ENCODE results near the gene PDGFD.
A peak's percentile ranks its signal among the peaks of the same experiment; 100 is the strongest.

PDGFD gene

DNA sequence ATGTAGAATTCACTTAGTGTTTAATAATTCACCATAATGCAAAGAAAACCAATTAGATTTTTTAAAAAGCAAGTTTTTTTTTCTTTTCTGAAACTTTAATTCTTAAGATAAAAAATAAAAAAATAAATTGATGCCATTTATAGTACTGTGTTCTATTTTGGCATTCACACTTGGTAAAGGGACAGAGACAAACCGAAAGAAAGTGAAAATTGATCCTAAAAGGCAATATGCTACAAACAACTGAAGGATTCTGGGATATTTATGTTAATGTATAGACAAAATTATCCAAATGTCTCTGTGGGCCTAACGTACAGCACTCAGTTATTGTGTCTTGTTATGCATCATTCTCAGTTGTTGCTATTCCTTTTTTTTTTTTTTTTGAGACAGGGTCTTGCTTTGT lies 169.4 kb downstream of the PDGFD start:
- DNase-seq: no peak

DNA sequence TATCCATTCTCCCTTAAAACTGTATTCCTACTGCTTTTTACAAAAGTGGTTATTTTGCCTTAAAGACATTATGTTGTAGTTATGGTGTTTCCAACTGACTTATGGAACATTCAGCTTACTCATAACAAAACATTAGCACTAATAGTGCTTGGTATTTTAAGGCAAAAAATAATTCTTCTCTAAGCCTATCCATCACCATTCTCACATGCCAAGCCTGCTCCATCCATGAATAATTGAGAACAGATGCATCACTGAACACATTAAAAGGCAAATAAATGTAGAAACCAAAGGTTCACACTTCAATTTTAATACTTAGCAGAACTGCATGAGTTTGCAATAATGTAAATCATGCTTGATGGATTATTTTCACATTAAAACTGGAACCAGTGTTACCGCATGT lies 169.9 kb downstream of the PDGFD start:
- no peak for DNase-seq

DNA sequence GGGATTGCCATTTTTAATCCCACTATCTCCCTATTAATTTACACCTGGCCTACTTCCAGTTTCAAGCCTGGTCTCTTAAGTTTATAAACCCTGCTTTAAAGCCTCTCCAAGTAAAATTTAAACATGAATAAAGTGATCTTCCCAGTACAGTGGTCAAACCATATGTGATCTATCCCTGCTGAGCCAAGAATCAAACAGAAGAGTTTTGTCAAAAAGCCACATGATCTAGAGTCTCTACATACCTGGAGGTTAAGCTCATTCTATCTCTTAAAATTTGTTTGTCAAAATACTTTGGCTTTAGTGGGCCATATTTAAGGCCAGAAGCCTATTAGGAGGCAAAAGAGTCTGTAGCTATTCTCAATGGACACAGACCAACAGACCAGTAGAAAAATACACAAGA lies 170.4 kb downstream of the PDGFD start:
- no peak for DNase-seq

DNA sequence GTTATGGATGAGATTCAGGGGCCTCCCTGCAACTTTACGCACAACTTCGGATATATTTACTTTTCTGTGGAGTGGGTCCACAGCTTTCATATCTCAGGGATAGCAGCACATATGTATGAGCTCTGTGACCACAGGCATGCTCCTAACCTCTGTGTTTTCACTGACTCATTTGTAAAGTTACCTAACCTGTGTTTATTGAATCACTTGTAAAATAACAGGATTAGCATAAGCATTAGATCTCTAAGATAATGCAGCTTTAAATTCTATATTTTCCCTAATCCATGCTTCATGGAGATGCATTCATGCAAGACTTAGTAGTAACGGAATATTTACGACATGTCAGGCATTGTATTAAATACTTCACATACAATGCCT lies 175.4 kb downstream of the PDGFD start:
- DNase-seq: no peak

DNA sequence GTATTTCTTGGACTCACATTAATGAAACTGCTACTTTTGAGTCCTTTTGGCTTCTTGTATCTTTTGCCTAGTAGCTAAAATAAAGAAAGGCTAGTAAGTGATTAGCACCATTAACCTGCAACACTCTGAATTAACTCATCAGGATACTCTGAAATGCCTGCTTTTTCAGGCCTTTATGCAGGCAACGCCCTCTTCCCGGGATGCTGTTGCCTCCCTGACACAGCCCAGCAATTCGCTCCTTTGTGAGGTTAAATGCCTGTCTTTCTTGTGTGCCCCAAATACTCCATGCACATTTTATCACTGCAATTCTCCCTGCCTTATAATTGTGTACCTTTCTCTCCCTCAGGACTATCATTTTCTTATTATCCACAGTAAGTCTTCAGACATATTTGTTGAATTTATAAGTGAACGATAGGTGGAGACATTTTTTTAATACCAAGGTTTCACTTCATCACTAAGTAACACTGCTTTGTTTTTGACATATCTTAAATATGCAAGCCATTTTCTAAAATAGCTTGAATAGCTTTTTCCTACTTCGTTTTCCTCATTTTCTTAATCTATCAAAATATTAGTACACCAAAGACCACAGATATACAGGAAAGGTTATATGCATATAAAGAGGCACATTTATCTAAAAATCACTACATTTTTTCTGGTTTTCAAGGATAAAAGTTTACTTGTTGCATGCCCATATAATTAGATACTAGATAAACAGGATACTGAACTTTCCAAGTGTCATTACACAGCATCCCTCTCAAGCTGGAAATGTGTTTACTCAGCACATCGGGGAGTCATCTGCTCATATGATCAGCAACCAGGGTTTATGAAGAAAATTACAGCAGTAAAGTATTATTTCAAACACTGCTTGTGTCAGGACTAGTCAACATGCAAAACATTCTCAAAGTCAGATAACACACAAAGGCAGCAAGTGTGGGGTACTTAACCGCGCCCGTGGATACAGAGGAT lies 176.0 kb downstream of the PDGFD start:
- DNase-seq: no peak

DNA sequence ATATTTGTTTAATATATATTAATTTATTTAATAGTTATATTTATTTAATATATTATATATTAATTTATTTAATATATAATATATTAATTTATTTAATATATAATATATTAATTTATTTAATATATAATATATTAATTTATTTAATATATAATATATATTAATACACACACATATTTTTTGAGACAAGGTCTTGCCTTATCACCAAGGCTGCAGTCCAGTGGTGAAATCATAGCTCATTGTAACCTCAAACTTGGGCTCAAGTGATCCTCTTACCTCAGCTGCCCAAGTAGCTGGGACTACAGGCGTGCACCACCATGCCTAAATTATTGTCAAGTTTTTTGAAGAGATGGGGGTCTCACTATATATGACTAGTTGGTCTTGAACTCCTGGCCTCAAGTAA lies 178.9 kb downstream of the PDGFD start:
- no peak for DNase-seq

DNA sequence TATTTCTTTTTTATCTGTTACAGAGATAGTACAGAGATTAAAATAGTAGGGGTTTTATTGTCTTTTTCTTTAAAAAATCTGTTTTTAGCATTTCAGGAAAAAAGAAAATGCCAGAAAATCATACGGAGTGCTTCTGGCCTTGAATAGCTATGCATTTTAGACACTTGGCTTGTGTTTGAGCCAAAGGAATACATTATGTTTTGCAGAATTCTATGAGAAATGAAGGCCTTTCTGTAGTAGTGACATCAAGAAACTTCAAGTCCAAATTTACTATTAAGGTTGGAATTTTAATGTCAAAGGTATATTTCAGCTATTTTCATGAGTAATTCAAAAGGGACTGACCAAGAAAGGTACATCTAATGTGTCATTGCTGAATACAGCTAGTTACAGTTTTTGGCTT lies 183.8 kb downstream of the PDGFD start:
- no peak for DNase-seq

DNA sequence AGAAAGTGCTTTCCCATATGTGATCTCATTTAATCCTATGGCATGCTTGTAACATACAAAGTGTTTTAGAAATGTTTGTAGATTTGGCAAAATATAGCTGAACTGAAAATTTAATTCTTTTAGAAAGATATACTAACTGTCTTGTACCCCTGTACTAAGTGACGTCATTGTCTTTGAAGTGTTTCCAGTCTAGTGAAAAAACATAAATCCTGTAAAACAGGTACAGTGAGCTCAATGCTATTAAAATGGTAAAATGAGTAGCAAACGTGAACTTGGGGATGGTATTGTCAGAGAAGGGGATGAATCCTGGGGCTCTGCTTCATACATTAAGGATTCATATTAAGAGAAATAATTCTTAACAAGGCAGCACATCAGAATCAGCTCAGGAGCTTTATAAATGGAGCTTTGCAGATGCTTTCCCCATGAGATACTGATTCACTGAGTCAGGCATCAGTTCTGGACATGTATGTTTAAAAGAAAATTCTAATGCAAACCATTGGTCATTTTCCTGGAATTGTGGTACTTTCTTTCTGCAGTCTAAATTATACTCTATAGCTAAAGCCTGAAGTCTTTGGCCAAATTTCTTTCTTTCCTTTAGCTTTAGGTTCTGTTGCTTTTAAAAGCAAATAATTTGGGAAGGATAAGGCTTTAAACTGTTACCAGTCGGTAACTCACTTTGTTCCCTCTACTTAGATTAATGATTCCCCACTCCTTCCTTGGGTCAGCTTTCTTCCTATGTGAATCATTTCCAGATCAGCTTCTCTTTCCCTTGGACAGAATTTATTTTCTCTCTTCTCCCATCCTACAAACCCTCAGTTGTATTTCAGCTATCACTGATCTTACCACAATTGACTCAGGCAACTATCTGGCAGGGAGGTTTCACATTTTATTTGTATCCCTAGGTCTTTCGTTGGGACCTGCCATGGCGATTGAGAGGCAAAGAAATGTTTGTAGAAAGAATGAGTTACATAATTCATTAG lies 185.0 kb downstream of the PDGFD start:
- DNase-seq: no peak

DNA sequence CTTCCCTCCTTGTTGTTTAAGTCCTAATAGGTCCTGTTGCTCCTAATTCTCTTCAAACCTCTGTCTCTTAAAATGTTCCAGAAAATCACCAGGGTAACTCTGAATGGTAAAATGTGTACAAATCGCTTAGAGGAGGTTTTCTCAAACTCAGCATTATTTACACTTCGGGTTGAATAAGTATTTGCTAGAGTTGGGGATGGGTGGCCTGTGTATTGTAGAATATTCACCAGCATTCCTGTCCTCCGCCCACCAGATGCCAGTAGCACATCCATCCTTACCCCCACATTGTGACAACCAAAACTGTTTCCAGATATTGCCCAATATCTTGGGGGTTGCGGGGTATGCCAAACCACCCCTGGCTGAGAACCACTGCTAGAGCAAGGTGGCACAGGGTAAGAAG lies 191.9 kb downstream of the PDGFD start:
- no peak for DNase-seq

DNA sequence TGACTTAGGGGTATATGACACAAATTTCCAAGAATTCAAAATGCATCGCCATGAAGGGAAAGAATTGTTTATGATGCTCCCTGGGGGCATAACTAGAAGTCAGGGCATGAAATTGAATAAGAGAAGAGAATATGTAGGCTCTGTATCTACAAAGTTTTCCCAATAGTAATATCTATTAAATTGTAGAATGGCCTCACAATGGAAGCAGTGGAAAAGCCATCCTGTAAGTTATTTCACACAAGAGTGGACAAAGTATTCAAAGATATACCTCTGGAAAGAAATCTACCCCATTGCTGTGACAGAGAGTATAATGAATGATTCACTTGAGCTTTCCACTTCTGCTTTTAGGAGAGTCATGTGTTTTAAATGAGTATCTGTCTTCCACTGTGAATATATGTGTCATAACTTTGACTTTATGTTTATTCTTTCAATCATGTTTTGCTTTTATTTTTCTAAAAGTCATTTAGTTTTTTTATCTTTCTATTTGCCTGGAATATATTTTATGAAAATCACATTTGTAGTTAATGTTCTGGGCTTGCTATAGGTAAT lies 193.2 kb downstream of the PDGFD start:
- no peak for DNase-seq

DNA sequence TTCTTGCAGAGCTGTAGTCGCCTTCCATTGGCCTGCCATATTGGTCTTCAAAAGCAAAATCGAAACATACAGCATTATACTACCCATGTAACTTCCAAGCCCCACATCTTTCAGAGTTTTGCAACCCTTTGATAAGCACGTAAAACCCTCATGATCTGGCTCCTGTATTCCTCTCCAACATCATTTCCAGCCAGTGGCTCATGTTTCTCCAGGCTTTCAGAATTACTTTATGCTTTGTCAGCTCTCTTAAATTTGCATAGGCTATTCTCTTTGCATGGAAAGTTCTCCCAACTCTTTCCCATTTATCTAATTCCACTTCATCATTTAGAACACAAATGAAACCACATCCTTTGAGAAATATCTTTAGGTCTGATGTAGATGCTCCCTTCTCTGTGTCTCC lies 195.3 kb downstream of the PDGFD start:
- no peak for DNase-seq

DNA sequence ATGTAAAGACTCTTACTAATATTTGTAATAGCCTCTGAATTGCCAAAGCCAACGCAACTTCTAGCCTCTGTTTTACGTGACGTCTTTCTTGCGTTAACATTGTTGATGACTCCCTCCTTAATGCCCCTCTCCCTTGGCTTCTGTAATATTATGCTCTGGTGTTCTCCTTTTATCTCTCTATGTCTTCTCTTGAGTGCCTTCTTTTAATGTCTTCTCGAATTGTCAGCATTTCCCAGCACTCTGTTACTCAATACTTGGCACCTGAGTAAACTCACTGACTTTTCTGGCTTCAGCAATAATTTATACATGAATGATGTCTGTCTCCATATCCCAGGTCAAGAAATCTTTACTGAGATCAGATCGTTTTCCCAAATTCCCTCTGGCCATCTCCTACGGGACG lies 196.0 kb downstream of the PDGFD start:
- no peak for DNase-seq

DNA sequence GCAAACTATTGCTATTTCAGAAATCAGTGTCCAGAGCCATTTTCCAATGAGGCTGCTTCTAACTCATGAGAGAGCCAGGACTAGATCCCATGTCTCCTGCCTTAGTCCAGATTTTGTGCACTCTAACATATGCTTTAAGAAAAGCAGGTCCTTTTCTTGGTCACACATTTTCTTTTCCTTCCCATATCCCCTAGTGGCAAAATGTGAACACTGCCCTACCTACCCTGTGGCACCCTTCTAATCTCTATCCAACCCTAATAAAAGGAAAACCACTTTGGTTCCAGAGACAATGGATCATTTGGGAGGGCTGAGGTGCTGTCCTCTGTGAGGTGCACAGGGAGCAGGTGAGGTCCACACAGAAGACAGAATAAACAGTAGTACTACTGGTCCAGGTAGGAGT lies 199.6 kb downstream of the PDGFD start:
- no peak for DNase-seq

DNA sequence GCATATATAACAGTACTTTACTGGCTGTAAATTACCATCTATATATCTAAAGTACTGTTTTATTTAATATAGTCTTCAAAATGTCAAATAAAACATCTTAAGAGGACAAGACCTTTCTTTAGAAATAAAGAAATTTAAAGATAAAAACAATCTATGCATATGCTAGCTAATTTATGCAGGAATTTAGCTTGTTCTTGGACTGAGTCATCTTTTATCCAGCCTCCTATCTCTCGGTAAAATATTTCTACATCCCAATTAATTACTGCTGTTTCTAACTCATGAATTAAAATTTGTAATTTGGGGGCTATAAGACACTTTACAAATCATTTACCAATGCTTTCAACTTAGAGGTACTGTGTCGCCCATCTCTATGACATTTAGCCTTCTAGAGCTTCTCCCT lies 200.3 kb downstream of the PDGFD start:
- DNase-seq: no peak

DNA sequence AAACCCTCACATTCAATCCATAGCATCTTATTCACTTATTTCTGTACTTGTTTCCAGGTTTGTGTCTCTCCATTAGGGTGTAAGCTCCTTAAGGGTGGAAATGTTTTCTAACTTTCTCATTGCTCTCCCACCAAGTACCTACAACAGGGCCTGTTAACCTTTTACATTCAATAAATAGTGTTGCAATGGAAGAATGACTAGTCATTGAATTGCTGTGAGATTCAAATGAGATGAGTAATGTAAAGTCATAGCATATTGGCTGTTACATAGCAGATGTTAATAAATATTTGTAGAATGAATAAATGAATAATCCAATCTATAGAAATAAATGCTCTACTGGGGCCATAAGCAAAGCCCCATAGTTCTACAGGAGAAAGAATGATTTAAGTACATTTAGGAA lies 202.9 kb downstream of the PDGFD start:
- no peak for DNase-seq

DNA sequence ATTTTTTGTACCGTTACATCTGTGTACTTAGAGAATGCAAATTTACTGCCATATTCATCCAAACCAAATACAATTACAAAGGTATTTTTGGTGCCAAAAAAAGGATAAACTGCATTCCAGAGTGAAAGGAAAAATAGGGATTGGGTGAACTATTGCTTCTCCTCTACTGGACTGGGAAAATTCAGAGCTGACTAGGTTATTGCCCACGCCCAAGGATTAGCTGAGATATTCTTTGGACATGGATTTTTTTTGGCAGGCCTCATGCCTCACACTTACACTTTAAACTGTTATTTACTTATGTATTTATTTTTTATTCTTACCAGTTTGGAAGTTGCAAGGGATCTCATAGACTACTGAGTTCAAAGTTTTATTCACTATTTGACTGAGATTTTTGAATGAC lies 203.8 kb downstream of the PDGFD start:
- DNase-seq: no peak

DNA sequence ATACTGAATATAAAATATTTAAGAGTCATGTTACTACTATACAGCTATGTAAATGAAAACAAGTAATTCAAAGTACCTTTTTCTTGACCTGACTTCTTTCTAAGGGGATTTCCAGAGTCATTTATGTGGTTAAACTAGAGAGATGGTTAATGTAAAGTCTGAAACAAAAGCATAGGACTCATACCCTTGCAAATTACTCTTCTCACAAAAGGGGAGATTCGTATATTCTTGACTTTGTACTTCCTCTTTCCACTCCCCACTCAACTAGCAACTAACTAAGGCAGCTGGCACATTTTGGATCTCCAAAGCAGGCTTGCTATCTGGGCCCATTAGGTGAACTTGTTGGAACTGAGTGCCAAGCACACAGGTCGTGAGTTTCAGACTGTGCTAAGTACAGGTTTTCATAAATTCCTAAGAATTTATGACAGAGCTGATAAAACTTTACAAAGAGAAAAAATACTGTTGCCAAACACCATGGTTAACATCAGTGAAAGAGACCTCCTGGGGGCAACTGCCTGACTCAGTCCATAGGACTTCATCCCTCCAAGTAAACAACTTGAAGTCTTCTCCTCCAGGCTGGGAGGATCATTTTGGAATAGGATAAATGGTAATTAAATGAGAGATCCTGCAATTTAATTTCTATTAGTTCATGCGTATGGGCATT lies 204.5 kb downstream of the PDGFD start:
- peak; percentile 1 for DNase-seq

DNA sequence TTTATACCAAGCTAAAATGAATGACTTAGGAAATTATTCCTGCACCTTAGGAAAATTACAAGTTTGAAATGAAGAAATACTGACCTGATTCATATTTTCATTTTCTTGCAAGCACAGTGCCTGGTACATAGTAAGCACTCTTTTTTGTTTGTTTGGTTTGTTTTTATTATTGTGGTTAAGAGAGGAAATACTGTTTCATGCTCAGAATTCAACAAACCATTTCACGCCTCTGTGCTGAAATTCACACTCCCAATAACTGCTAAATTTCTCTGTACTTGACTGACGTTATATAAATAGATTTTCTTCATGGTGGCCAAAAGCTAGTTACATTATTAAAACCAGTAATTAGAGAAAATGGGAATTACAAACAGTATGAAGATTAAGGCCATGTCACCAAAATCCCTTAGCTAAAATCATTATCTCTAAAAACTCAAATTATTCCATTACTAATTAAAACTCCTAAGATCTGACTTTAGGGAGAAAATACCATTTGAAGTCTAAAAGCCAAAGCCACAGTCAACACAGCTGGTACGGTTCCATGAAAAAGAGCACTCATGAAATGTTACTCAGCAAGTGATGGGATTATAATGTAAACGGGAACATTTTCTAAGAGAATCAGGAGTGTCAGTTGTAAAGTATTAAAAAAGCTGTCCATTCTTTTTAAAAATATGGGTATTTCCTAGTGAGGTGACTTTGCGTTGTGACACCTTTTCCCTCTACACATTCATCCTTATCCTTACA lies 205.3 kb downstream of the PDGFD start:
- no peak for DNase-seq

DNA sequence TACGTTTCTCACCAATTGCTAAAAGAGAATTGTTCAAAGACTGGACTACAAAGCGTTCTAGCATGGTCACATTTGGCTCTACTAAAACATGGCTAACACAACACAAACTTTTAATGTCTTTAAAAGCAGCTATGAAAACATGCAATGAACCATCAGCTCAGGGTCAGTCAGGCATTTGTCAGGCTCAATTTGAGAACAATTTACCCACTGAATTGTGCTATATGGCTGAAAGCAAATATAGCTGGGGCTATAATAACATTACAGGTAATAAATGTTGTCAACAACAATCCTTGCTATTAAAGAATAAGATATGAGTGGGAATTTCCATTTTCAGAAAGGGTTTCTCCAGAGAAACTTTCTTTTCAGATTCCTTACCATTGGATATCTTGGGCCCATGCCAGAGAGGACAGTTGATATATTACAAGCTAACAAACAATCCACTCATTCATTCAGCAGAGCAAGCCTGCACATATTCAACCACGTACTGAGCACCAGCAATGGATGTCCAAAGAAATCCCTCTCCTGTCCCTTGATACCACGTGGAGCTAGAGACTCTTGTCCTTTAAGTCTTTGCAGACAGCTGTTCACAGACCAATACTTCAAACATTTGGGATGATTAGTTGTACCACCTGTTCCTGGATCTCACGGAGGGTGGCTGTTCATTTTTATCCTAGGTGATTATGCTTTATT lies 210.0 kb downstream of the PDGFD start:
- DNase-seq: no peak

DNA sequence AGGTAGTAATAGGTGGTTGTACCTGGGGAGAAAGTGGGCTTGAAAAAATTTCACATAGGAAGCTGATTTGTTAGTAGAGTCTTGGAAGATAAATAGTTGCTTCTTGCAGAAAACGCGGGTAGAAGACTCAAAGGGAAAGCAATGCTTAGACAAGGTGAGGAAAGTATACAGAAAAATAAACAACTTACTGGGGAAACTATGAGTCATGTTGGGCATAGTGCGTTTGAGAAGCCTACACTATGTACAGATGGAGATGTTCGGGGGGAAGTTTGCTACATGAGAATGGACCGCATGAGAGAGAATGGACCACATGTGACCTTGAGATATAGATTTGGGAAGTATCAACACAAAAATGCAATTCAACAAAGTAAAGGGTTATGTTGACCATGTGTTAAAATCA lies 214.2 kb downstream of the PDGFD start:
- DNase-seq: no peak

DNA sequence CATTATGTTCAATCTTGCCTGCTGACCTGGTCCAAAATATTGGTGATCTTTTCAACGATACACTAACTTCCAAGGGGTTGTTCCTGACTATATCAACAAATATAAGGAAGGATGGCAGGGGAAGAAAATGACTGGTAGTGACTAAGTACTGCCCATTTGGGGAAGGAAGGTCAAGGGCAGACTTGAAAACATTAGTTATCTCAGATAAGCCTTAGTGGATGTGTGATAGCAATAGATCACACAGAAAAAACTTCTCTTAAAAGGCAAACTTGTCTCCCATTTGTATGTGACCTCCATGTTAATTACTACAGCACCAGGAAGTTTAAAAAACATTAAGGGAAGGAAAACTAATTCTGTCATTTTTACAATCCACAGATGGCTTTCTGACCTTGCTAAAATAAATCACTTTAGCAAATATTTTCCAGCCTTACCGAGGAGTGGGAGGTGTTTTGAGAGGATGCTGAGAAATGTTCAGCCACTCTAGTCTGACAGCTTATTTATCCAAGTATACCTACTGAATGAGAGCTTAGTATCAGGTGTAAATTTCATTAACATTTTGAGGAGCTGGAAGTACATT lies 215.7 kb downstream of the PDGFD start:
- no peak for DNase-seq

Data from activated CD4-positive, alpha-beta T cell treated with anti-CD3 and anti-CD28 coated beads, Interleukin-2, amount 50 U/mL, for 16 hours (primary cell).